Parathyroid adenoma (tissue), 2 donors: ENCODE results near the gene DPP4.

Experiments
- H2AFZ ChIP-seq: fragments of 300-600 bp; sonication (generic); one replicate; pipeline ENCODE4 v1.7.0; 2017; ENCODE audit warnings: antibody characterized with exemption, mild to moderate bottlenecking
- H3K27ac ChIP-seq: fragments of 300-600 bp; sonication (generic); one replicate; pipeline ENCODE4 v1.7.0; 2017
- H3K27me3 ChIP-seq: fragments of 300-600 bp; sonication (generic); one replicate; pipeline ENCODE4 v1.7.0; 2017; ENCODE audit warnings: low read length; ENCODE audit not compliant: control insufficient read depth, insufficient read depth
- H3K36me3 ChIP-seq: fragments of 300-600 bp; sonication (generic); one replicate; pipeline ENCODE4 v1.7.0; 2017; ENCODE audit warnings: low read length; ENCODE audit not compliant: control insufficient read depth, insufficient read depth
- H3K4me1 ChIP-seq: fragments of 300-600 bp; sonication (generic); one replicate; pipeline ENCODE4 v1.7.0; 2017; ENCODE audit warnings: control low read depth
- H3K4me2 ChIP-seq: fragments of 300-600 bp; sonication (generic); one replicate; pipeline ENCODE4 v1.7.0; 2017; ENCODE audit warnings: low read length
- H3K4me3 ChIP-seq: fragments of 300-600 bp; sonication (generic); one replicate; pipeline ENCODE4 v1.7.0; 2017; ENCODE audit warnings: low read depth, low read length
- H3K79me2 ChIP-seq: fragments of 300-600 bp; sonication (generic); one replicate; pipeline ENCODE4 v1.7.0; 2017; ENCODE audit warnings: control low read depth
- H3K9ac ChIP-seq: fragments of 300-600 bp; sonication (generic); one replicate; pipeline ENCODE4 v1.7.0; 2017; ENCODE audit warnings: mild to moderate bottlenecking
- H3K9me3 ChIP-seq: fragments of 300-600 bp; sonication (generic); one replicate; pipeline ENCODE4 v1.7.0; 2017; ENCODE audit warnings: low read length; ENCODE audit not compliant: control insufficient read depth
- CTCF ChIP-seq: fragments of 300-600 bp; sonication (generic); IDR thresholded peaks from one replicate; pipeline ENCODE4 v1.7.0; 2017; ENCODE audit warnings: antibody characterized with exemption, mild to moderate bottlenecking
- donor health status: primary hyperparathyroidism.

DPP4 gene

GRCh38 chr2:162044586-162044985, 29.4 kb downstream of the DPP4 start:
- no peaks in the 10 kb centered on the region for H3K36me3 ChIP-seq
- H3K79me2 ChIP-seq: peaks cover 5% of the 10 kb centered on the region
- H2AFZ ChIP-seq: no peak overlapping the region
- H3K4me1 ChIP-seq: peaks cover under 1% of the 10 kb centered on the region
- H3K27me3 ChIP-seq: no peaks in the 10 kb centered on the region
- H3K9me3 ChIP-seq: no peaks in the 10 kb centered on the region
- no peak overlapping the region for H3K27ac ChIP-seq
- no peak overlapping the region for H3K4me3 ChIP-seq
- H3K9ac ChIP-seq: no peak overlapping the region
- TF ChIP-seq CTCF: no peak
- no peak overlapping the region for H3K4me2 ChIP-seq

GRCh38 chr2:162043132-162043531, 30.9 kb downstream of the DPP4 start:
- Histone ChIP-seq H3K36me3 (no peaks in the 10 kb centered on the region), H3K4me1 (no peaks in the 10 kb centered on the region), H3K9me3 (no peaks in the 10 kb centered on the region), H3K4me3 (no peak overlapping the region), H3K27me3 (no peaks in the 10 kb centered on the region), H3K27ac (no peak overlapping the region), H3K79me2 (no peaks in the 10 kb centered on the region), H3K4me2 (no peak overlapping the region), H3K9ac (no peak overlapping the region), H2AFZ (no peak overlapping the region)
- TF ChIP-seq CTCF: no peak

- Histone ChIP-seq H3K4me1 (no peaks in the 10 kb centered on the region), H3K4me3 (no peak overlapping the region), H3K4me2 (no peak overlapping the region), H3K36me3 (no peaks in the 10 kb centered on the region), H3K9ac (no peak overlapping the region), H3K27me3 (no peaks in the 10 kb centered on the region), H3K27ac (no peak overlapping the region), H3K9me3 (no peaks in the 10 kb centered on the region), H2AFZ (no peak overlapping the region), H3K79me2 (no peaks in the 10 kb centered on the region)
- no peak for TF ChIP-seq CTCF
These were observed 32.5 kb downstream of the DPP4 start for GRCh38 chr2:162041485-162041884.

- no peaks in the 10 kb centered on the region for H3K36me3 ChIP-seq
- no peaks in the 10 kb centered on the region for H3K27me3 ChIP-seq
- no peaks in the 10 kb centered on the region for H3K4me1 ChIP-seq
- no peak overlapping the region for H3K9ac ChIP-seq
- TF ChIP-seq CTCF: no peak
- no peak overlapping the region for H3K27ac ChIP-seq
- H3K4me3 ChIP-seq: no peak overlapping the region
- H3K9me3 ChIP-seq: no peaks in the 10 kb centered on the region
- no peak overlapping the region for H3K4me2 ChIP-seq
- H2AFZ ChIP-seq: no peak overlapping the region
- H3K79me2 ChIP-seq: no peaks in the 10 kb centered on the region
These were observed 35.3 kb downstream of the DPP4 start for GRCh38 chr2:162038725-162039124.

GRCh38 chr2:162037886-162038285, 36.1 kb downstream of the DPP4 start:
- no peak overlapping the region for H3K4me2 ChIP-seq
- no peak overlapping the region for H3K4me3 ChIP-seq
- no peaks in the 10 kb centered on the region for H3K36me3 ChIP-seq
- no peak for TF ChIP-seq CTCF
- H3K79me2 ChIP-seq: no peaks in the 10 kb centered on the region
- no peaks in the 10 kb centered on the region for H3K27me3 ChIP-seq
- H3K27ac ChIP-seq: no peak overlapping the region
- H3K9me3 ChIP-seq: no peaks in the 10 kb centered on the region
- no peaks in the 10 kb centered on the region for H3K4me1 ChIP-seq
- no peak overlapping the region for H3K9ac ChIP-seq
- no peak overlapping the region for H2AFZ ChIP-seq
